Astrocyte (in vitro differentiated cells and primary cell): Measurements from ENCODE around the gene HMCN2. TPM values are rescaled to one million over a fixed set of nuclear protein-coding genes. Genes with fewer than 3 reads are reported as not detected.

ENCODE experiments used
- DNase-seq: peaks from one replicate; pipeline ENCODE4 v3.0.0-alpha.2; 2010; ENCODE audit warnings: low read depth
- FAIRE-seq: peaks from 2 replicates; lab custom pipeline; 2011; peaks lifted over from hg19 to GRCh38; lab: Jason Lieb, UNC
- H2AFZ ChIP-seq: 2 replicates; pipeline ENCODE4 v1.6.0; 2012; ENCODE audit warnings: low read depth, low read length, inconsistent platforms
- H3K27ac ChIP-seq: 2 replicates; pipeline ENCODE4 v1.5.1; 2011; ENCODE audit warnings: low read depth, low read length, inconsistent platforms
- H3K27me3 ChIP-seq: 2 replicates; pipeline ENCODE4 v1.6.0; 2011; ENCODE audit warnings: low read length, inconsistent platforms; ENCODE audit not compliant: insufficient read depth
- H3K36me3 ChIP-seq: 2 replicates; pipeline ENCODE4 v1.5.1; 2011; ENCODE audit warnings: low read length, inconsistent platforms; ENCODE audit not compliant: insufficient read depth
- H3K4me1 ChIP-seq: 2 replicates; pipeline ENCODE4 v1.5.1; 2011; ENCODE audit warnings: low read length, inconsistent platforms; ENCODE audit not compliant: insufficient read depth
- H3K4me2 ChIP-seq: 2 replicates; pipeline ENCODE4 v1.6.0; 2012; ENCODE audit warnings: low read length, inconsistent platforms
- H3K4me3 ChIP-seq: 2 replicates; pipeline ENCODE4 v1.5.1; 2011; ENCODE audit warnings: low read depth, mild to moderate bottlenecking, low read length, inconsistent platforms; ENCODE audit not compliant: insufficient read depth
- H3K79me2 ChIP-seq: 2 replicates; pipeline ENCODE4 v1.6.0; 2012; ENCODE audit warnings: mild to moderate bottlenecking, low read length, inconsistent platforms; ENCODE audit not compliant: insufficient read depth
- H3K9ac ChIP-seq: 2 replicates; pipeline ENCODE4 v1.6.0; 2012; ENCODE audit warnings: mild to moderate bottlenecking, low read length, inconsistent platforms
- H3K9me3 ChIP-seq: 2 replicates; pipeline ENCODE4 v1.5.1; 2012; ENCODE audit warnings: low read depth, mild to moderate bottlenecking, low read length, inconsistent platforms; ENCODE audit not compliant: insufficient read depth
- H4K20me1 ChIP-seq: 2 replicates; pipeline ENCODE4 v1.6.0; 2012; ENCODE audit warnings: low read length, inconsistent platforms; ENCODE audit not compliant: insufficient read depth
- H3K27ac Mint-ChIP-seq: one replicate; pipeline ENCODE4 v1.8.0; 2021; ENCODE audit warnings: mild to moderate bottlenecking, mixed read lengths; ENCODE audit not compliant: unreplicated experiment
- H3K27me3 Mint-ChIP-seq: one replicate; pipeline ENCODE4 v1.8.0; 2021; ENCODE audit warnings: low read depth, mixed read lengths; ENCODE audit not compliant: unreplicated experiment
- H3K36me3 Mint-ChIP-seq: one replicate; pipeline ENCODE4 v1.8.0; 2021; ENCODE audit warnings: low read depth, mixed read lengths; ENCODE audit not compliant: unreplicated experiment
- H3K4me1 Mint-ChIP-seq: one replicate; pipeline ENCODE4 v1.8.0; 2021; ENCODE audit warnings: low read depth, mixed read lengths; ENCODE audit not compliant: unreplicated experiment
- H3K4me3 Mint-ChIP-seq: one replicate; pipeline ENCODE4 v1.8.0; 2021; ENCODE audit warnings: mild to moderate bottlenecking, moderate library complexity, mixed read lengths; ENCODE audit not compliant: unreplicated experiment
- H3K9me3 Mint-ChIP-seq: one replicate; pipeline ENCODE4 v1.8.0; 2021; ENCODE audit warnings: mild to moderate bottlenecking, mixed read lengths; ENCODE audit not compliant: unreplicated experiment
- EZH2 ChIP-seq: IDR thresholded peaks from 2 replicates; pipeline ENCODE4 v1.6.1; 2012; ENCODE audit warnings: mild to moderate bottlenecking, low read length, inconsistent platforms; ENCODE audit not compliant: insufficient read depth
- total RNA-seq: library from RNA; stranded (reverse); gene quantifications from 2 replicates; pipeline ENCODE4 v1.2.1, GENCODE V29; 2021
- TF ChIP-seq, protein P1 (sequence below): IDR thresholded peaks from 2 replicates; pipeline ENCODE4 v1.5.1; 2011; ENCODE audit warnings: low read depth, mild to moderate bottlenecking, inconsistent platforms, low read length, moderate library complexity; ENCODE audit not compliant: insufficient read depth

Gene HMCN2
- total RNA-seq, 1 donor from 2014 or later, result 1.6 TPM

DNA sequence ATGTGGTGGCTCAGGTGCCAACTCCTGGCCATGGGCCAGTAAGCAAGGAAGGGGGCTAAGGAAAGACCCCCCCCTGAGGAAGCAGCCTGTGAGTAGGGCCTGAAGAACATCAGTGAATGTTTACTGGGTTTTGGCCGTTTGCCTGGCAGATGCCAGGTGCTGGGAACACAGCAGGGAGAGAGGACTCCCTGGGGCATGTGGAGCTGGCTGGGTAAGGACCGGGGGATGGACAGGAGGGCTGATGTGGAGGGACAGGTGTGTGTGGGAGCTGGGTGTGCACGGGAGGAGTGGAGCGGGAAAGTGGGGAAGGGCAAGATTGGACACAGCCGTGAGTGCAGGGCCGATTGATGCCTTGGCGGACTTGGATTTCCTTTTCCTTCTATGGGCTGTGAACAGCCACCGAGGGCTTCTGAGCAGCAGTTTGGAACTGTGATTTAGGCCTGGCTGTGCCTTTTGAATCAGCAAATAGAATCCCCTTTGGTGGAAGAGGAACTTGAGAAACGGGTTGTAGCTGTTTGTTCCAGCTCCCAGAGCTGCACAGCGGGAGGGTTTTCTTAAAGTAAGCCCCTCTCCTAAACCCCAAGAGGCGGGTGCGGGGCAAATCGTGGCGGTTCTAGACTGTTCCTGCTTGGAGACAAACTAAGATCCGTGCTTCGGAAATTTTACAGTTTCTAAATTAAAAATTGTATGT lies 3.1 kb downstream of the HMCN2 start:
- Histone ChIP-seq H3K79me2 (no peaks in the 10 kb centered on the region), H3K9me3 (no peaks in the 10 kb centered on the region), H3K36me3 (no peaks in the 10 kb centered on the region), H3K4me1 (peaks cover under 1% of the 10 kb centered on the region), H3K27me3 (peaks cover 43% of the 10 kb centered on the region), H3K4me2 (no peak overlapping the region), H3K4me3 (no peak overlapping the region), H3K9ac (no peak overlapping the region), H4K20me1 (no peaks in the 10 kb centered on the region), H3K27ac (no peak overlapping the region), H2AFZ (no peak overlapping the region)
- no peaks in the 10 kb centered on the region for H3K9me3 Mint-ChIP-seq
- TF ChIP-seq EZH2, result no peak
- TF ChIP-seq, protein P1, sequence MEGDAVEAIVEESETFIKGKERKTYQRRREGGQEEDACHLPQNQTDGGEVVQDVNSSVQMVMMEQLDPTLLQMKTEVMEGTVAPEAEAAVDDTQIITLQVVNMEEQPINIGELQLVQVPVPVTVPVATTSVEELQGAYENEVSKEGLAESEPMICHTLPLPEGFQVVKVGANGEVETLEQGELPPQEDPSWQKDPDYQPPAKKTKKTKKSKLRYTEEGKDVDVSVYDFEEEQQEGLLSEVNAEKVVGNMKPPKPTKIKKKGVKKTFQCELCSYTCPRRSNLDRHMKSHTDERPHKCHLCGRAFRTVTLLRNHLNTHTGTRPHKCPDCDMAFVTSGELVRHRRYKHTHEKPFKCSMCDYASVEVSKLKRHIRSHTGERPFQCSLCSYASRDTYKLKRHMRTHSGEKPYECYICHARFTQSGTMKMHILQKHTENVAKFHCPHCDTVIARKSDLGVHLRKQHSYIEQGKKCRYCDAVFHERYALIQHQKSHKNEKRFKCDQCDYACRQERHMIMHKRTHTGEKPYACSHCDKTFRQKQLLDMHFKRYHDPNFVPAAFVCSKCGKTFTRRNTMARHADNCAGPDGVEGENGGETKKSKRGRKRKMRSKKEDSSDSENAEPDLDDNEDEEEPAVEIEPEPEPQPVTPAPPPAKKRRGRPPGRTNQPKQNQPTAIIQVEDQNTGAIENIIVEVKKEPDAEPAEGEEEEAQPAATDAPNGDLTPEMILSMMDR, result no peak
- FAIRE-seq (no peak), DNase-seq (no peak)
- H3K27ac Mint-ChIP-seq, result peak overlapping the region; percentile 48
- no peaks in the 10 kb centered on the region for H3K36me3 Mint-ChIP-seq
- H3K4me1 Mint-ChIP-seq, result peaks cover 1% of the 10 kb centered on the region
- H3K27me3 Mint-ChIP-seq, result peaks cover 42% of the 10 kb centered on the region
- H3K4me3 Mint-ChIP-seq, result no peak overlapping the region

DNA sequence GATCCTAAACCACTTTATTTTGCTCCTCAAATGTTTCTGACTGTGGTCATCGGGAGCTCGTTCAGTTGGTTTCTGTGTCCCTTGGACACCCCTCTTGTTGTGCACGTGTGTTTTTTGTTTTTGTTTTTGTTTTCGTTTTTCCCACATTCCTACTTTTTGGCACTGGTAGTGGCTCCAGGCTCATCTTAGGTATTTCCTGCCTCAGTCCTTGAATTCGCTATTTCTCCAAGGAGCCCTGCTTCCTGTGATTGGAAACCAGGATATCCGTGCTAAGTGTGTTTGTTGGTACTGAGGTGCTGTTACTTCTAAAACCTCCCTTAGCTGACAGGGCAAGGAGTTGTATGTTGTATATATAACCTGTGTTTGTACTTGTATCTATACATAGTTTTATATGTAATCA lies 5.9 kb downstream of the HMCN2 start:
- no peak for TF ChIP-seq EZH2
- TF ChIP-seq, protein P1, result no peak
- Mint-ChIP-seq H3K27ac (no peak overlapping the region), H3K27me3 (peaks cover 26% of the 10 kb centered on the region), H3K4me1 (peaks cover 4% of the 10 kb centered on the region), H3K36me3 (no peaks in the 10 kb centered on the region), H3K4me3 (no peak overlapping the region), H3K9me3 (no peaks in the 10 kb centered on the region)
- DNase-seq (no peak), FAIRE-seq (no peak)
- Histone ChIP-seq H3K4me1 (peaks cover 3% of the 10 kb centered on the region), H3K27ac (no peak overlapping the region), H3K9me3 (no peaks in the 10 kb centered on the region), H3K79me2 (no peaks in the 10 kb centered on the region), H4K20me1 (no peaks in the 10 kb centered on the region), H3K4me2 (no peak overlapping the region), H3K9ac (no peak overlapping the region), H3K4me3 (no peak overlapping the region), H3K27me3 (peaks cover 30% of the 10 kb centered on the region), H2AFZ (no peak overlapping the region), H3K36me3 (no peaks in the 10 kb centered on the region)

DNA sequence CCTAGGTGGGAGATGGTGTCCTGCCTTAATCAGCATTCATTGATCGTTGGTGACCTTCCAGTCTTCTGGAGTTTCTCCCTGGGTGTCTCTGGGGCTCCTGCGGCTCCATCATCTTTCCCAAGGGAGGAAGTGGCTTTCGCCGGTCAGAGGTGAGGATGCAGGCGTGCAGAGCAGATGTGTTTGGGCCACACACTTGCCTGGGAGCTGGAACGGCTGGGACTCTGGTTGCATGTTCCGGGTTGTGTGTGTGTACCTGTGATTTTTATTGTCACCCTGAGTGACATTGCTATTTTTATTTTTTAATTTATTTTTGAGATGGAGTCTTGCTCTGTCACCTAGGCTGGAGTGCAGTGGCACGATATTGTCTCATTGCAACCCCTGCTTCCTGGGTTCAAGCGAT lies 9.6 kb downstream of the HMCN2 start:
- H3K4me2 ChIP-seq, result no peak overlapping the region
- no peak overlapping the region for H3K27ac ChIP-seq
- H3K4me1 ChIP-seq, result peaks cover 4% of the 10 kb centered on the region
- no peaks in the 10 kb centered on the region for H3K36me3 Mint-ChIP-seq
- no peak for DNase-seq
- H3K9me3 Mint-ChIP-seq, result peaks cover 3% of the 10 kb centered on the region
- no peak for FAIRE-seq
- no peak overlapping the region for H3K27ac Mint-ChIP-seq
- H3K27me3 Mint-ChIP-seq, result peaks cover 5% of the 10 kb centered on the region
- H3K9me3 ChIP-seq, result no peaks in the 10 kb centered on the region
- peaks cover 17% of the 10 kb centered on the region for H3K27me3 ChIP-seq
- no peak overlapping the region for H3K4me3 Mint-ChIP-seq
- H3K79me2 ChIP-seq, result no peaks in the 10 kb centered on the region
- no peaks in the 10 kb centered on the region for H3K36me3 ChIP-seq
- H3K4me1 Mint-ChIP-seq, result peaks cover 5% of the 10 kb centered on the region
- H2AFZ ChIP-seq, result no peak overlapping the region
- no peaks in the 10 kb centered on the region for H4K20me1 ChIP-seq
- H3K9ac ChIP-seq, result no peak overlapping the region
- H3K4me3 ChIP-seq, result no peak overlapping the region
- TF ChIP-seq, protein P1, result no peak
- no peak for TF ChIP-seq EZH2
